Skeletal muscle satellite cell (primary cell): ENCODE results near the gene GPC6.

Experiments used
- H3K27me3 ChIP-seq: 2 replicates; pipeline ENCODE4 v1.7.0; 2013; ENCODE audit warnings: low read length; ENCODE audit not compliant: control insufficient read depth, insufficient read depth
- H3K36me3 ChIP-seq: 2 replicates; pipeline ENCODE4 v1.7.0; 2013; ENCODE audit warnings: mild to moderate bottlenecking, control low read depth, low read length; ENCODE audit not compliant: insufficient read depth
- H3K4me1 ChIP-seq: 2 replicates; pipeline ENCODE4 v1.7.0; 2013; ENCODE audit warnings: low read length; ENCODE audit not compliant: control insufficient read depth, insufficient read depth
- H3K4me2 ChIP-seq: 2 replicates; pipeline ENCODE4 v1.7.0; 2013; ENCODE audit warnings: mild to moderate bottlenecking, low read length
- H3K4me3 ChIP-seq: 2 replicates; pipeline ENCODE4 v1.7.0; 2013; ENCODE audit warnings: low read length
- H3K9ac ChIP-seq: 2 replicates; pipeline ENCODE4 v1.7.0; 2013; ENCODE audit warnings: mild to moderate bottlenecking, low read depth, low read length, moderate library complexity
- H3K9me3 ChIP-seq: replicated peaks from 2 replicates; pipeline ENCODE4 v1.7.0; 2013; ENCODE audit warnings: mild to moderate bottlenecking, control low read depth, low read length

The GPC6 gene

DNA sequence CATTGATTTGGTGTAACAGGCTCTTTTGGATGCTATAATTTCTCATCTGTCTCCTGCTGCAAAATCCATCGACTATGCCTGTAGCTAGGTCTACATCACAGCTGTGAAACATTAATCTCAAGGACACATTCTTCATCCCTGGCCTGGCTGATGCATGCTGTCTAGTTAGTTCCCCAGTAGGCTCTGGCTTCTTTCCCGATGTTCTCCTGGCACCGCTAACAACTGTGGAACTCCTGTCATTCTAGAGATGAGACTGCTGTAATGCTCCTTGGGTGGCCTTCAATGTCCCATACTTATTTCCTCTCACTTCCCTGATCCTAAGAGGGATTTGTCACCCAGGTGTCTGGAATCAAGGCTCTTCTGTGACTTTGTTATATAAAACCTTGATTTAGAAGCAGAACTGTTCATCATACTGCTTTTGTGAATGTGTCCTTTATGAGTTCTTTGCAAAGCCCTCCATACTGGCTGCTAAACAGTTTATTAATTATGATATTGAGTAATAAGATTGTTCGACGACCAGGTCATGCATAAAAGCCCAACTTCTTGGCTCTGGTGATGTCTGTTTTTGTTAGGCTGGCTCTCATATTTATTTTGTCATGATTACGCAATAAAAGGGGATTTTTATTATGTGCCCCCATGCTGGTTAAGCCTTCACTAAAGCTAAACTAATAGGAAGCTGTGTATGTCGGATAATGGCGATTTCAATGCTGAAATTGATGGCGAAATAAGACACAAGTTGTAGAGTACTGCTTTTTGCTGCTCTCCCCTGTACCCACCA is 1025.4 kb downstream of the GPC6 start:
- H3K4me2 ChIP-seq: peak overlapping the region; percentile 3
- H3K36me3 ChIP-seq: no peaks in the 10 kb centered on the region
- no peak overlapping the region for H3K9ac ChIP-seq
- H3K4me3 ChIP-seq: no peak overlapping the region
- no peaks in the 10 kb centered on the region for H3K27me3 ChIP-seq
- H3K4me1 ChIP-seq: peaks cover 40% of the 10 kb centered on the region
- H3K9me3 ChIP-seq: no peaks in the 10 kb centered on the region

DNA sequence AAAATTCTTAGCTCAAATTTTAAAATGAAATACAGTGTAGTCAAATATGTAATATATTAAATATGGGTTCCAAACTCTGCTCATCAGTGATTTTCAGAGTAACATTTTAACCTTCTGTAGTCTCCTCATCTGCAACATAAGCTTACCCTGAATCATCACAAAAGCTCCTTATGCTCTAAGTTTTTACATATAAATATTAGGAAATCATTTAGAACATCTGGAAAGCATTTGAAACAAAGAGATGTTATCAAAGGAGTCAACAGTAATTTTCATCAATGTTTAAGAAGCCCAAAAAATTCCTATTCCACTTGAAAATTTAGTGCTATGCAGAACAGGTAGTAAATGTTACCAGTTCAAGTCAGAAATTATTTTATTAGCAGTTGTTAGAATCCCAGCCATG is 1028.1 kb downstream of the GPC6 start:
- H3K9me3 ChIP-seq: no peaks in the 10 kb centered on the region
- H3K4me3 ChIP-seq: no peak overlapping the region
- no peak overlapping the region for H3K4me2 ChIP-seq
- peaks cover 30% of the 10 kb centered on the region for H3K4me1 ChIP-seq
- no peaks in the 10 kb centered on the region for H3K27me3 ChIP-seq
- H3K9ac ChIP-seq: no peak overlapping the region
- no peaks in the 10 kb centered on the region for H3K36me3 ChIP-seq

DNA sequence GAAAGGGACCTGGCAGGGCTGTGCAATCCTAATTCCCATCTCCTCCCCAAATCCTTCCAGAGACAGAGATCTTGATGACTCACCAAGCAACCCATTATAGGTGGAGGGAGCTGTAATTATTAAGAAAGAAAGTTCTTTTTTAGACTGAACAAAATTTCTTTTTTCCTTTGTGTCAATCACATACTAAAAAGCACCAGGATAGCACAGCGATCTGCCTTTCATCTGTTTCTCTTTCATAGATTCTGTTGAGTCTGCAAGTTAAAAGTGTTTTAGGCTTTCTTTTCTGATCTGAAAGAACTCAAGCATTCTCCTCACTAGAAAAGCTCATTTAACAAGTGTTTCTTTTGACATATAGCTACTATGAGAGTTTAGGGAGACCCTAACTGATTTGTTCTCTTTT is 1030.1 kb downstream of the GPC6 start:
- Histone ChIP-seq H3K4me2 (no peak overlapping the region), H3K4me1 (peaks cover 20% of the 10 kb centered on the region), H3K36me3 (no peaks in the 10 kb centered on the region)

DNA sequence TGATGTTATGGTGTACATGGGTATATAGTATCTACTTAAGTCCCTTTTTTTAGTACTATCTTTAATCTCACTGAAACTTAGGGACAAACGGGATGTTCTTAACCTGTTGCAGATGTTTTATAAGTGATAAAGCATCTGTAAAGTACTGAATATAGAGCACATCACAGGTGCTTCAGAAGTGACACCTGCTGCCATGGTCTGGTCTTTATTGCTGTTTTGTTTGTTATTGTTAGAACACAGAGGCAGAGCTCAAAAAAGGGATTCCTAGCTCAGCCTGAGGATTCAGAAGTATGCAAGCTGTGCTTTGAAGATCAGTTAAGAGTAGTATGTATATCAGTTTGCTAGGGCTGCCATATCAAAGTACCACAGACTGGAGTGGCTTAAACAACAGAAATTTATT is 1033.4 kb downstream of the GPC6 start:
- no peak overlapping the region for H3K9ac ChIP-seq
- no peaks in the 10 kb centered on the region for H3K36me3 ChIP-seq
- no peaks in the 10 kb centered on the region for H3K4me1 ChIP-seq
- no peaks in the 10 kb centered on the region for H3K9me3 ChIP-seq
- no peaks in the 10 kb centered on the region for H3K27me3 ChIP-seq
- H3K4me3 ChIP-seq: no peak overlapping the region
- H3K4me2 ChIP-seq: no peak overlapping the region

More for the DNA sequence above, 1030.1 kb downstream of the GPC6 start:
- H3K4me3 ChIP-seq: no peak overlapping the region
- H3K9ac ChIP-seq: no peak overlapping the region
- H3K9me3 ChIP-seq: no peaks in the 10 kb centered on the region
- no peaks in the 10 kb centered on the region for H3K27me3 ChIP-seq

DNA sequence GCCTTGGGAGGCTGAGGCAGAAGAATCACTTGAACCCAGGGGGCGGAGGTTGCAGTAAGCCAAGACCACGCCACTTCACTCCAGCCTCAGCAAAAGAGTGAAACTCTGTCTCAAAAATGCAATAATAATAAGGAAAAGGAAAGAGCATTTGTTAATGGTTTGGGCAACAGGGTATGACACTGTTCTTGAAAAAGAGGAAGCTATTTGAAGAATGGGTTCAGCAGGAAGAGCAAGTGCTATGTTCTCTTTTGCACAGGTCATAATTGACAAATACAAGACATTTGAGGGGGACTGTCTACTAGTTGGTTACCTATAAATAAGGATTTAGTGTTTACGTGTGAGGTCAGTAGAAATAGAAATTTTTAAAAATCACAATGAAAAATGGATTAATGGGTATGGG is 1034.6 kb downstream of the GPC6 start:
- Histone ChIP-seq H3K4me1 (peaks cover 5% of the 10 kb centered on the region), H3K4me2 (no peak overlapping the region), H3K9ac (no peak overlapping the region), H3K36me3 (no peaks in the 10 kb centered on the region), H3K27me3 (no peaks in the 10 kb centered on the region), H3K9me3 (no peaks in the 10 kb centered on the region), H3K4me3 (no peak overlapping the region)

DNA sequence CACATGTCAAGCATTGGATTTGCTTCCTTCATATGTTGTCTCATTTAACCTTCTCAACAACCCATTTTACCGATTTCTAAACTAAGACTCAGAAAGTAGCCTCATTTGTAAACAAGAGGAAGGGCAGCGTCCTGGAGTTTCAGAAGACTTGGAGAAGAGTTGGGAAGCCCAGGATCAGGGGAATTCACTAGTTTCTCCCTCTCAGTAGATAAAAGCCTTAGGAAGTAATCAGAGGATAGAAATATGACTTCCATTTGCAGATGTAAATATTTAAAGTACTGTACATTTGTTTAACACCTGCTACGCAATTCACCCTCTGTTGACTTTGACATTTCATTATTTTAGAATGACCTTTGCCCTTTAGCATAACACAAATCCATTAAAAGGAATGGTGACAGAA is 1036.4 kb downstream of the GPC6 start:
- no peak overlapping the region for H3K9ac ChIP-seq
- no peaks in the 10 kb centered on the region for H3K36me3 ChIP-seq
- H3K4me1 ChIP-seq: peaks cover 10% of the 10 kb centered on the region
- H3K27me3 ChIP-seq: no peaks in the 10 kb centered on the region
- no peak overlapping the region for H3K4me3 ChIP-seq
- H3K4me2 ChIP-seq: no peak overlapping the region
- H3K9me3 ChIP-seq: no peaks in the 10 kb centered on the region

DNA sequence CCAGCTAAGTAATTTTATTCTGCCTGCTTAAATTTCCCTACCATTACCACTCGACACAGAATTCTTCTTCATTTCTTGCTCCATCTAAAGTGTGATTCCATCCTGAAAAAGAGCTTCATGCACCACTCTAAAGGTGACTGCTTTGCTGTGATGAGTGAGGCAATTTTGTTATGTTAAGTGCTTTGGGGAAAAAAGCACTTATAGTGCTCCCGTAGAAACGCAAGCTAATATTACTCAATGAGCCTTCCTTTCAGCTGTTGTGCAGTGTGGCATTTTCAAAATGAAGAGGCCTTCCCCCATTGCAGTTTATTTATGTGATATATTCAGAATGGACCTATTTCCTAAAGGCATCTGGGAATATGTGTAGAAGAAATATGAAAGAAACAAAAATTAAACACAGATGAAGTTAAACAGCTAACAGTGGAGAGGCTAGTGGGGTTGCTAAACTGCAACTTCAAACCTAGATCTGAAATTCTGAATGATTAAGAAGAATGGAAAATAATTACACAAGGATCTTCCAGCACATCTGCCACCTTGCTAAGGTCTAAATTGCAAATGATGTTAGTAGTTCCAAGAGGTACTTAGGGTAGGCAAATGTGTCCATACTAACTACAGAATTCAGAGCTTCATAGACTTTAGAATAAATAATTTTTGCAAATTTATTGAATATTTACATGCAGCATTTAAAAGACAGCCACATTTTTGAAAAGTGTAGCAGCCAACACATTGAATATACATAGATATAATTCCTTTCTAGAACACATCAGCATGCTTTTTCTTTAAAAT is 1041.2 kb downstream of the GPC6 start:
- Histone ChIP-seq H3K9me3 (no peaks in the 10 kb centered on the region), H3K27me3 (no peaks in the 10 kb centered on the region), H3K4me1 (peaks cover 22% of the 10 kb centered on the region), H3K36me3 (no peaks in the 10 kb centered on the region), H3K9ac (no peak overlapping the region), H3K4me3 (no peak overlapping the region), H3K4me2 (no peak overlapping the region)

DNA sequence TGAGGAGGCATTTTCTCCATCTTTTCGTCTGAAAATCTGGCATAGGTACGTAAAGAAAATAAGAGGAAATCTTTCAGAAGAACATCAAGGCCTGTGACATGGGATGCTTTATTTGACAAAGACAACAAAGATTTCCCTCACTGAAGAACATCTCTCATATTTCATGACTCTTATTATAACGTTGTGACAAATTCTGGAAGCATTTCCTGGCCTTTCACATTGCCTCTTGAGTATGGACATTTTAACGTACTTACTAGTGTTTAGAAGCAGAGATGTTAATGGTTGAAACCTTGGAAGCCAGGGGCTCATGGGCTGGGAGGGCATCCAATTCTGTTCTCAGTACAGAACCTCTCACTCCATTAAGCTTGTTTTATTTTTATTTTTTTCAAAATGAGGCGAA is 1042.1 kb downstream of the GPC6 start:
- no peak overlapping the region for H3K9ac ChIP-seq
- H3K4me1 ChIP-seq: peaks cover 22% of the 10 kb centered on the region
- no peaks in the 10 kb centered on the region for H3K27me3 ChIP-seq
- peak overlapping the region; percentile 2 for H3K4me2 ChIP-seq
- no peaks in the 10 kb centered on the region for H3K36me3 ChIP-seq
- no peaks in the 10 kb centered on the region for H3K9me3 ChIP-seq
- H3K4me3 ChIP-seq: no peak overlapping the region

DNA sequence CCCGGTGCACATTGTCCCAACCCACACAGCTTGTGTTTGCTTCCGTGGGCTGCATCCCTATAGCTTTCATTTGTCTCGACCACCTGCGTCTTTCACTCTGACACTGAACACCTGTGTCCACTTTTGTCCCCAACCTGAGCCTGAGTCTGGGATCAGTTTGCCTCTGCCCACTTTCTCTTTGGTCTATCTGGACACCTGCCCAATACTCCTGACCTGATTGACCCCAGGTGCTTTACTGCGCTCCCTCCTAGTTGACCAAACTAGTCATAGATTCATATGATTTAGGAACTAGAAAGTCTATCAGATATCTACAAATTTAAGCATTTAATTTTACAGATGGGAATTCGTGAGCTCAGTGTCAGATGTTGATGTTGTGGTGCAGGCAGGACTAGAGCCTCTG is 1043.0 kb downstream of the GPC6 start:
- Histone ChIP-seq H3K4me1 (peaks cover 22% of the 10 kb centered on the region), H3K4me2 (no peak overlapping the region), H3K9me3 (no peaks in the 10 kb centered on the region), H3K4me3 (no peak overlapping the region), H3K27me3 (no peaks in the 10 kb centered on the region), H3K36me3 (no peaks in the 10 kb centered on the region), H3K9ac (no peak overlapping the region)

DNA sequence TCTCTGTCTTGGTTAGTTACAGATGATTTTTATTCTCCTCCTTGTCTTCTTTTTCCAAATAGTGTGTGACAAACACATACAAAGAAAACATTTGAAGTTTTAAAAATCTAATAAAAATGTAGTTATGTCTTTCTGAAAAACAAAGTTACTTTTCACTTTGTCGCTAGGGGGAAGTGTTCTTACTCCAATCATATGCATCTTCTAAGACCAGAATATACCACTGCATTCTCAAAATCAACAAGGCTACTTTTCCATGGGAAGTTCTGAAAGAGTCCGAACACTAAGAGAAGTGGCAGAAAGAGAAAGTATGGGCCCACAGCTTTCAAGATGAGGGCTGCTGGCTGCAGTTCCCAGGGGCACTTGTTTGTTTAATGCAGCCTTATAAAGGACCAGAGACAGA is 1043.9 kb downstream of the GPC6 start:
- Histone ChIP-seq H3K27me3 (no peaks in the 10 kb centered on the region), H3K36me3 (no peaks in the 10 kb centered on the region), H3K9me3 (no peaks in the 10 kb centered on the region), H3K4me3 (no peak overlapping the region), H3K4me1 (peaks cover 19% of the 10 kb centered on the region), H3K4me2 (no peak overlapping the region), H3K9ac (no peak overlapping the region)

DNA sequence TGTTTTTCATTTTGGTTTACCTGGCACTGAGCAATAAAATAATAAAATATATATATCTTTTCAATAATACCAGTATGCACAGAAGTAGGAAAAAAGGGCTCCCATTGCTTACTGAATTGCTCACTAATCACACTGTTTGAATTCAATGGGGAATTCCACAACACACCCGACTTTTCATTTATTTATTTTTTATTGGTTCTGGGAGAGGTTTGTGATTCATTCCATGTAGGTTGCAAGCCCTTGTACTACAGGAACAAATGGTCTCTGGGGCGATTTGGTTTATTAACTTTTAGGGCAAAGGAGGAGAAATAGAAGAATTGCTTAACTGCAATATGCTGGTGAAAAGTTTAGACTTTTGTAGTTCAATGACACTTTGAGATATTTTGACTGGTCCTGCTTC is 1045.4 kb downstream of the GPC6 start:
- Histone ChIP-seq H3K4me1 (peaks cover 18% of the 10 kb centered on the region), H3K9ac (no peak overlapping the region), H3K4me2 (no peak overlapping the region), H3K27me3 (no peaks in the 10 kb centered on the region), H3K4me3 (no peak overlapping the region), H3K9me3 (no peaks in the 10 kb centered on the region), H3K36me3 (no peaks in the 10 kb centered on the region)

DNA sequence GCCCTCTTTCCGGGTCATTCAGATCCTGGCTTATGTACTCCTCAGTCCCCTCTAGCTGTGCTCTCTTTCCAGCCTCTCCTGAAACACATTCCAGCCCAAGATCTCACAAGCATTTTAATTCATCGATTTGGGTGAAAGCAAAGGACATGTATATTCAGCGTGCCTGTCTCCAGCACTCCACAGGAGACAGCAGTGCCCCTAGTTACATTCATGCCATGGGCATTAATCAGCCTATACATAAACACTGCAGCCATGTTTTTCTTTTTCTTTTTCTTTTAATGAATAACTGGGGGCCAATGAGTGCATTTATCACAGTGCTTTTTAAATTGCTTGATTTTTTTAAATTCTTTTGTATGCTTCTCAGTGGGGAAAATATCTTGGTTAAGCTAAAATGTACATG is 1053.7 kb downstream of the GPC6 start:
- Histone ChIP-seq H3K9ac (no peak overlapping the region), H3K9me3 (no peaks in the 10 kb centered on the region), H3K4me3 (no peak overlapping the region), H3K36me3 (no peaks in the 10 kb centered on the region), H3K27me3 (no peaks in the 10 kb centered on the region), H3K4me2 (no peak overlapping the region), H3K4me1 (no peaks in the 10 kb centered on the region)
